SK-N-SH treated with all-trans-retinoic acid at 6 μM for 48 hours (cell line): Measurements from ENCODE around the gene ADAMTS17.

Source experiments
- ATAC-seq: fragments of 200-7000 bp; cut with Tn5 transposase; 3 replicates; pipeline ENCODE4 v1.9.1; 2020; ENCODE audit warnings: mild to moderate bottlenecking, moderate library complexity
- ARNTL ChIP-seq: fragments of 450-650 bp; formaldehyde crosslinking; IDR thresholded peaks from 2 replicates; pipeline ENCODE4 v1.5.0; 2020; ENCODE audit warnings: low read depth, mild to moderate bottlenecking, moderate library complexity, borderline replicate concordance
- CREB5 ChIP-seq: fragments of 250-450 bp; sonication (Bioruptor Pico); IDR thresholded peaks from 2 replicates; pipeline ENCODE4 v1.5.1; 2020; ENCODE audit warnings: low read depth, mild to moderate bottlenecking, moderate library complexity
- CSDC2 ChIP-seq: fragments of 250-450 bp; sonication (Bioruptor Pico); IDR thresholded peaks from 2 replicates; pipeline ENCODE4 v1.5.0; 2020; ENCODE audit warnings: mild to moderate bottlenecking, moderate library complexity
- CSRNP3 ChIP-seq: fragments of 250-450 bp; sonication (Bioruptor Pico); IDR thresholded peaks from 2 replicates; pipeline ENCODE4 v1.5.1; 2021; ENCODE audit warnings: mild to moderate bottlenecking, moderate library complexity
- ESRRG ChIP-seq: fragments of 250-450 bp; sonication (Bioruptor Pico); IDR thresholded peaks from 2 replicates; pipeline ENCODE4 v1.6.1; 2021; ENCODE audit warnings: mild to moderate bottlenecking
- GLIS3 ChIP-seq: fragments of 250-450 bp; sonication (Bioruptor Pico); IDR thresholded peaks from 2 replicates; pipeline ENCODE4 v1.5.0; 2020; ENCODE audit warnings: mild to moderate bottlenecking, moderate library complexity
- ISL1 ChIP-seq: fragments of 250-450 bp; sonication (Bioruptor Pico); IDR thresholded peaks from 2 replicates; pipeline ENCODE4 v2.1.2; 2022; ENCODE audit warnings: mild to moderate bottlenecking, moderate library complexity
- OSR1 ChIP-seq: fragments of 250-450 bp; sonication (Bioruptor Pico); IDR thresholded peaks from 2 replicates; pipeline ENCODE4 v1.8.0; 2022; ENCODE audit warnings: moderate library complexity, mild to moderate bottlenecking, inconsistent platforms
- PPARA ChIP-seq: fragments of 250-450 bp; sonication (Bioruptor Pico); IDR thresholded peaks from 2 replicates; pipeline ENCODE4 v1.5.0; 2020; ENCODE audit warnings: mild to moderate bottlenecking, borderline replicate concordance
- RARB ChIP-seq: fragments of 250-450 bp; sonication (Bioruptor Pico); IDR thresholded peaks from 2 replicates; pipeline ENCODE4 v1.8.0; 2021; ENCODE audit warnings: mild to moderate bottlenecking, moderate library complexity
- SNAI2 ChIP-seq: fragments of 250-450 bp; sonication (Bioruptor Pico); IDR thresholded peaks from 2 replicates; pipeline ENCODE4 v1.5.0; 2020; ENCODE audit warnings: mild to moderate bottlenecking, moderate library complexity
- TCF4 ChIP-seq: fragments of 250-450 bp; sonication (Bioruptor Pico); IDR thresholded peaks from 2 replicates; pipeline ENCODE4 v1.8.0; 2021; ENCODE audit warnings: mild to moderate bottlenecking, moderate library complexity, borderline replicate concordance
- TOX ChIP-seq: fragments of 250-450 bp; sonication (Bioruptor Pico); IDR thresholded peaks from 2 replicates; pipeline ENCODE4 v1.8.0; 2021; ENCODE audit warnings: mild to moderate bottlenecking, moderate library complexity, borderline replicate concordance
- TSHZ2 ChIP-seq: fragments of 250-450 bp; sonication (Bioruptor Pico); IDR thresholded peaks from 2 replicates; pipeline ENCODE4 v1.5.0; 2020; ENCODE audit warnings: mild to moderate bottlenecking, moderate library complexity
- ZC3H10 ChIP-seq: fragments of 250-450 bp; sonication (Bioruptor Pico); IDR thresholded peaks from 2 replicates; pipeline ENCODE4 v1.5.1; 2021; ENCODE audit warnings: mild to moderate bottlenecking, moderate library complexity
- ZFP3 ChIP-seq: fragments of 250-450 bp; sonication (Bioruptor Pico); IDR thresholded peaks from 2 replicates; pipeline ENCODE4 v1.5.0; 2020; ENCODE audit warnings: mild to moderate bottlenecking, moderate library complexity
- ZNF565 ChIP-seq: fragments of 450-650 bp; formaldehyde crosslinking; conservative IDR thresholded peaks from 2 replicates; pipeline ENCODE4 v1.5.0; 2020; ENCODE audit warnings: low read depth, mild to moderate bottlenecking, moderate library complexity
- ZNF70 ChIP-seq: fragments of 450-650 bp; formaldehyde crosslinking; IDR thresholded peaks from 2 replicates; pipeline ENCODE4 v1.5.0; 2020; ENCODE audit warnings: mild to moderate bottlenecking, moderate library complexity
- ZNF8 ChIP-seq: fragments of 450-650 bp; formaldehyde crosslinking; IDR thresholded peaks from 2 replicates; pipeline ENCODE4 v1.5.0; 2020; ENCODE audit warnings: mild to moderate bottlenecking, moderate library complexity
- TF ChIP-seq, protein P1 (sequence below): fragments of 250-450 bp; sonication (Bioruptor Pico); IDR thresholded peaks from 2 replicates; pipeline ENCODE4 v1.8.0; 2021; ENCODE audit warnings: low read depth, mild to moderate bottlenecking, moderate library complexity, borderline replicate concordance
- TF ChIP-seq, protein P2 (sequence below): fragments of 250-450 bp; sonication (Bioruptor Pico); IDR thresholded peaks from 2 replicates; pipeline ENCODE4 v1.8.0; 2020; ENCODE audit warnings: mild to moderate bottlenecking, moderate library complexity, borderline replicate concordance

ADAMTS17 gene

GRCh38 chr15:100030586-100031229 lies 311.1 kb downstream of the ADAMTS17 start:
- no peak for ATAC-seq
- no peak for TF ChIP-seq ZNF70 (CRISPR knock-in tag)
- no peak for TF ChIP-seq CSRNP3 (CRISPR knock-in tag)
- TF ChIP-seq ZNF8, result no peak
- TF ChIP-seq, protein P1, sequence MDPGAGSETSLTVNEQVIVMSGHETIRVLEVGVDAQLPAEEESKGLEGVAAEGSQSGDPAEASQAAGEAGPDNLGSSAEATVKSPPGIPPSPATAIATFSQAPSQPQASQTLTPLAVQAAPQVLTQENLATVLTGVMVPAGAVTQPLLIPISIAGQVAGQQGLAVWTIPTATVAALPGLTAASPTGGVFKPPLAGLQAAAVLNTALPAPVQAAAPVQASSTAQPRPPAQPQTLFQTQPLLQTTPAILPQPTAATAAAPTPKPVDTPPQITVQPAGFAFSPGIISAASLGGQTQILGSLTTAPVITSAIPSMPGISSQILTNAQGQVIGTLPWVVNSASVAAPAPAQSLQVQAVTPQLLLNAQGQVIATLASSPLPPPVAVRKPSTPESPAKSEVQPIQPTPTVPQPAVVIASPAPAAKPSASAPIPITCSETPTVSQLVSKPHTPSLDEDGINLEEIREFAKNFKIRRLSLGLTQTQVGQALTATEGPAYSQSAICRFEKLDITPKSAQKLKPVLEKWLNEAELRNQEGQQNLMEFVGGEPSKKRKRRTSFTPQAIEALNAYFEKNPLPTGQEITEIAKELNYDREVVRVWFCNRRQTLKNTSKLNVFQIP (CRISPR knock-in tag), result no peak
- TF ChIP-seq TCF4, result no peak
- TF ChIP-seq, protein P2, sequence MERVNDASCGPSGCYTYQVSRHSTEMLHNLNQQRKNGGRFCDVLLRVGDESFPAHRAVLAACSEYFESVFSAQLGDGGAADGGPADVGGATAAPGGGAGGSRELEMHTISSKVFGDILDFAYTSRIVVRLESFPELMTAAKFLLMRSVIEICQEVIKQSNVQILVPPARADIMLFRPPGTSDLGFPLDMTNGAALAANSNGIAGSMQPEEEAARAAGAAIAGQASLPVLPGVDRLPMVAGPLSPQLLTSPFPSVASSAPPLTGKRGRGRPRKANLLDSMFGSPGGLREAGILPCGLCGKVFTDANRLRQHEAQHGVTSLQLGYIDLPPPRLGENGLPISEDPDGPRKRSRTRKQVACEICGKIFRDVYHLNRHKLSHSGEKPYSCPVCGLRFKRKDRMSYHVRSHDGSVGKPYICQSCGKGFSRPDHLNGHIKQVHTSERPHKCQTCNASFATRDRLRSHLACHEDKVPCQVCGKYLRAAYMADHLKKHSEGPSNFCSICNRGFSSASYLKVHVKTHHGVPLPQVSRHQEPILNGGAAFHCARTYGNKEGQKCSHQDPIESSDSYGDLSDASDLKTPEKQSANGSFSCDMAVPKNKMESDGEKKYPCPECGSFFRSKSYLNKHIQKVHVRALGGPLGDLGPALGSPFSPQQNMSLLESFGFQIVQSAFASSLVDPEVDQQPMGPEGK (CRISPR knock-in tag), result no peak
- no peak for TF ChIP-seq RARB
- TF ChIP-seq GLIS3 (CRISPR knock-in tag), result no peak
- no peak for TF ChIP-seq ZFP3 (CRISPR knock-in tag)
- no peak for TF ChIP-seq ZNF565
- no peak for TF ChIP-seq CREB5
- no peak for TF ChIP-seq OSR1 (CRISPR knock-in tag)
- TF ChIP-seq TOX (CRISPR knock-in tag), result no peak
- TF ChIP-seq ISL1 (CRISPR knock-in tag), result no peak
- no peak for TF ChIP-seq PPARA
- TF ChIP-seq CSDC2 (CRISPR knock-in tag), result no peak
- no peak for TF ChIP-seq SNAI2 (CRISPR knock-in tag)
- TF ChIP-seq TSHZ2 (CRISPR knock-in tag), result no peak

- no peak for TF ChIP-seq OSR1 (CRISPR knock-in tag)
- TF ChIP-seq TSHZ2 (CRISPR knock-in tag), result no peak
- no peak for TF ChIP-seq SNAI2 (CRISPR knock-in tag)
- TF ChIP-seq ZNF565, result no peak
- no peak for TF ChIP-seq ARNTL (CRISPR knock-in tag)
- no peak for TF ChIP-seq ZC3H10
- no peak for TF ChIP-seq RARB
- no peak for TF ChIP-seq ESRRG (CRISPR knock-in tag)
- no peak for TF ChIP-seq CSDC2 (CRISPR knock-in tag)
- TF ChIP-seq, protein P2 (CRISPR knock-in tag), result no peak
- TF ChIP-seq TCF4, result no peak
- ATAC-seq, result no peak
These were observed 311.8 kb downstream of the ADAMTS17 start for GRCh38 chr15:100029868-100030479.
